Dedifferentiated amniotic fluid mesenchymal stem cell (primary cell): Measurements from ENCODE around the gene MUC4.
"Not testable (repeated sequence)": the region's sequence is repeated elsewhere in the genome, so short reads cannot be mapped to it uniquely, and the experiment has no call there.

ENCODE experiments used
- DNase-seq: peaks from one replicate; pipeline ENCODE4 v3.0.0-alpha.2; 2016; ENCODE audit errors: extremely low spot score

The MUC4 gene

GRCh38 chr3:195784031-195784430, 27.7 kb downstream of the MUC4 start:
- DNase-seq, result not testable (repeated sequence)

DNA sequence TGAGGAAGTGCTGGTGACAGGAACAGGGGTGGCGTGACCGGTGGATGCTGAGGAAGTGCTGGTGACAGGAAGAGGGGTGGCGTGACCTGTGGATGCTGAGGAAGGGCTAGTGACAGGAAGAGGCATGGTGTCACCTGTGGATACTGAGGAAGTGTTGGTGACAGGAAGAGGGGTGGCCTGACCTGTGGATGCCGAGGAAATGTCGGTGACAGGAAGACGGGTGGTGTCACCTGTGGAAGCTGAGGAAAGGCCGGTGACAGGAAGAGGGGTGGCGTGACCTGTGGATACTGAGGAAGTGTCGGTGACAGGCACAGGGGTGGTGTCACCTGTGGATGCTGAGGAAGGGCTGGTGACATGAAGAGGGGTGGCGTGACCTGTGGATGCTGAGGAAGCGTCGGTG, 30.5 kb downstream of the MUC4 start:
- not testable (repeated sequence) for DNase-seq

DNA sequence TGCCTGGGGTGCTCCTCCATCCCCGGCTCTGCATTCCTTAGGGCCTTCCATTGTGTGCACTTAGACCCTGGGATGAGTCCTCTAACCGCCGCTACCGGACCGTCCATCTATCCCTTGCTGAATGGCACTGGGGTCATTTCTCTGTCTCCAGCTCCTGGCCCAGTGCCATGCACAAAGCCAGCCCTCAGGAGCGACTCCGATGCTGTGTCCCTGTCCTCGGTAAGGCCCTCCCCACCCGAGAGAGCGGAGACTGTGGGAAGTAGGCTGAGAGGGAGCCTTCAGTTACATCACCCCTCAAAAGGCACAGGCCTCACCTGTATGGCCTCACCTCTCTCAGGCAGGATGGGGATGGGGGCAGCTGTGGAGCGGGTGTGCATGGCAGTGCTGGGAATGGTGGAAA, 33.8 kb downstream of the MUC4 start:
- no peak for DNase-seq

DNA sequence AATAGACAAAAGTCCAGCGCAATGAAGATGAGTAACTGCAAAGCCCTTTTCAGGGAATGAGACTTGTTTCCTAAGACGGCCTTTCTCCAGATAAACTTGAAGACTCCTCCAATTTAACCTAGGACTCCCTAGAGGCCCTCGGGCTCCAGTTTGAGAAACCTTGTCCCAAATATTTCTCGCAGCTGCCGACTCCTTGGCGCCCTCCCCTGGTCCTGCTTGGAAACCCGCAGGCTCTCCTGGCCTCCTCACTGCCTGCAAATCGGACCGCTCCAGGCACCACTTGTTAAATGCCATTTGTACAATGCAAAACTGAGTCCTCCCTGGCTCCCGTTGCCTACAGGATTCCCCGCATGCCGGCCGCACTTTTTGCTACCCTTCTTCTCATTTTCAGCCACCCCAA, 36.8 kb downstream of the MUC4 start:
- DNase-seq, result peak; percentile 26

DNA sequence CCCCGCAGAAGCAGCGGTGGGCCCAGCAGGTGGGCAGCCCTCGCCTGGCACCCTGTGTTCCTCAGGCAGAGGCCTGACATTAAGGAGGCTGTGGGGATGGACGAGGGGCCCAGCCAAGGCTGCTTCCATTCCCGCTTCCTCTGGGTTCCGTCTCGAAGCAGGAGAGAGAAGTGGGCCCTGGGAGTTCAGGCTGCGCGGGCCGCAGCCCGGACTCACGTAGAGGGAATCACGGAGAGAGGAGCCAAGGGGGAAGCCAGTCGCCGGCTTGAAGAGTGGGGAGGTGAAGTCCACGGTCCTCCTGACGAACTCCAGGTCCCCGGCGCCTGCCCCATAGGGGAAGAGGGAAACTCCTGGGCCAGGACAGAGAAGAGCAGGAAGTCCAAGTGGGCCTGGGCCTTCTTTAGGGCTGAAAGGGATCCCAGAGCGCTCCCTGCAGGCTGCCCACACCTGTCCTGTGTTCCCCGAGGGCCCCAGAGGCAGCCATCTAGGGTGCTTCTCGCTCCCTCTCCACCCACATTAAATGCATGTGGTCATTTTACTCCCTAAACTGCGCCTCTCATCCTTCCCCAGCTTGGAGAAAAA, 37.7 kb downstream of the MUC4 start:
- no peak for DNase-seq

GRCh38 chr3:195771646-195772300, 40.0 kb downstream of the MUC4 start:
- DNase-seq, result no peak

- not testable (repeated sequence) for DNase-seq
Measured at GRCh38 chr3:195770841-195771645, 40.7 kb downstream of the MUC4 start.

DNA sequence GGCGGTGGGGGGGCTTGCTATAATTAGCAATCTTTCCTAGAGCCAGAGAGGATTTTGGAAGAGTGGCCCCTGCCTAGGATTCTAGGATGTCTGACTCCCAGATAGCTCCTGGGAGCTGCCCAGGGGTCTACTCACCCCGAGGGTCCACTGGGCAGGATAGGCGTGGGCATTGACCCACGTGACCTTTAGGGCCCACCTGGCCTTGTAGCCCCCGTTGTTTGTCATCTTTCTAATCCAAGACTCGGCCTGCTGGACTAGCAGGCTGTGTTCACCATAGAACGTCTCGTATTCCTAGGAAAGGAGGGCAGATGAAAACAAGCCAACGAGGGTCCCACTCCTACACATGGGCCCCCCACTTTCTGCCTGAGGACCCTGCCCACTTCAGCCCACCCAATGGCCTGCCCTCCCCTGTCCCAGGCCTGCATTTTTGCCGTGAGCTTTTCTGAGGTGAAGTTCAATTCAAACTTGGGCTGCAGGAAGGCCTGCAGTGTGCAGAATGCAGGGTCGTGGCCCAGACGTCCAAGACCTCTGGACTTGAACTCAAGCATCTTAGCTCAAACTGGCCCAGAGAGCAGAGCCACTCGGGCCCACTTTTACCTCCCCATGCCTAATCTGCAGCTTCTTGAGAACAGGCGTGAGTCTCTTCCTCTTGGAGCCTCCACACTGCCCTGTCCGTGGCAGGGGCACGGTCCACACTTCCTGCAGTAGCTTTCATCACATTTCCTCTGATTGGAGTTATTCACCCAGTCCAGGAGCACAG, 41.5 kb downstream of the MUC4 start:
- DNase-seq, result no peak

DNA sequence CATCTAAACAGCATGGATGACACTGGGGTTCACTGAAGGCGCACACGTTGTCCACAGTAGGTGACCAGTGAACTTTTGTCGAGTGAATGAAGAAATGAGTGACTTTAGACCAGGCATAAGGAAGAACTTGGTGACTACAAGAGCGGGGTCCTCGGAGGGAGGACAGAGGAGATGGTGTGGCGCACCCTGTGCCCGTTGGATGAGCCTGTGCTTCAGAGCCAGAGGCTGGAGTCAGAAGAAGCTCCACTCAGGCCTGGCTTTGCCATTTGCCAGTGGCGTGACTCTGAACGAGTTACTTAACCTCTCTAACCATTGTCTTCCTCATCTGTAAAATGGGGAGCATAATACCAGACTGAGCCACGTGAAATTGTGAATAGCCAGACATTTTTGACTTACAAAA, 42.2 kb downstream of the MUC4 start:
- DNase-seq, result no peak

GRCh38 chr3:195768831-195769303, 42.9 kb downstream of the MUC4 start:
- DNase-seq, result no peak

DNA sequence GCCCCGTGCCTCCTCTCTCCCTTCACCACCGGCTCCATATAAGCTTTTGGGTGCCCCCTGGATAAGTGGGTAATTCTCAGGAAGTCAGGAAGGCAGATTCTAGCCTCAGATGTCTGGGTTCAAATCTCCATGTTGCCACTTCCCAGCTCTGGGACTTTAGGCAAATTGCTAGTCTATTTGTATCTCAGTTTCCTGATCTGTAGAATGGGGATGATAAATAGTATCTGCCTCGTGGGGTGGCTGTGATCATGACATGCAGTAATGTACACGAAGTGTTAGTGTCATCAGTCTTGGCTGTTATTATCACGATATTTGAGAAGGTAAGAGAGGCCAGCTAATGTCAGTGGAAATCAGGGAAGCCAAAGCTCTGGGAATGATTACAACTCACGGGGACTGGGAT, 43.3 kb downstream of the MUC4 start:
- no peak for DNase-seq

DNA sequence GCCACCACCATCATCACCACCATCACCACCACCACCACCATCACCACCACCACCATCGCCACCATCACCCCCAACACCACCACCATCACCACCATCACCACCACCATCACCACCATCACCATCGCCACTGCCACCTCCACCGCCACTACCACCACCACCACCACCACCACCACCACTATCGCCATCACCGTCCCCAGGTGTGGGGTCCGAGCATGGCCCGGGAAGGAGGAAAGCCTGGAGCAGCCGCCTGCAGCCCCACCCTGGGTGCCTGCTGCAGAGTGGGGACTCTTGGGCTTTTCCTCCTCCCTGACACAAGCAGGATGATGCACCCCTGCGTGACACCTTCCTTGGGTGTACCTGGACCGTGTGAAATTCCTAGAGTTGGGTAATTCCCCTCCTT, 43.9 kb downstream of the MUC4 start:
- DNase-seq, result no peak

- no peak for DNase-seq
Measured at GRCh38 chr3:195766671-195767070, 45.1 kb downstream of the MUC4 start.

GRCh38 chr3:195764961-195765706, 46.6 kb downstream of the MUC4 start:
- no peak for DNase-seq

DNA sequence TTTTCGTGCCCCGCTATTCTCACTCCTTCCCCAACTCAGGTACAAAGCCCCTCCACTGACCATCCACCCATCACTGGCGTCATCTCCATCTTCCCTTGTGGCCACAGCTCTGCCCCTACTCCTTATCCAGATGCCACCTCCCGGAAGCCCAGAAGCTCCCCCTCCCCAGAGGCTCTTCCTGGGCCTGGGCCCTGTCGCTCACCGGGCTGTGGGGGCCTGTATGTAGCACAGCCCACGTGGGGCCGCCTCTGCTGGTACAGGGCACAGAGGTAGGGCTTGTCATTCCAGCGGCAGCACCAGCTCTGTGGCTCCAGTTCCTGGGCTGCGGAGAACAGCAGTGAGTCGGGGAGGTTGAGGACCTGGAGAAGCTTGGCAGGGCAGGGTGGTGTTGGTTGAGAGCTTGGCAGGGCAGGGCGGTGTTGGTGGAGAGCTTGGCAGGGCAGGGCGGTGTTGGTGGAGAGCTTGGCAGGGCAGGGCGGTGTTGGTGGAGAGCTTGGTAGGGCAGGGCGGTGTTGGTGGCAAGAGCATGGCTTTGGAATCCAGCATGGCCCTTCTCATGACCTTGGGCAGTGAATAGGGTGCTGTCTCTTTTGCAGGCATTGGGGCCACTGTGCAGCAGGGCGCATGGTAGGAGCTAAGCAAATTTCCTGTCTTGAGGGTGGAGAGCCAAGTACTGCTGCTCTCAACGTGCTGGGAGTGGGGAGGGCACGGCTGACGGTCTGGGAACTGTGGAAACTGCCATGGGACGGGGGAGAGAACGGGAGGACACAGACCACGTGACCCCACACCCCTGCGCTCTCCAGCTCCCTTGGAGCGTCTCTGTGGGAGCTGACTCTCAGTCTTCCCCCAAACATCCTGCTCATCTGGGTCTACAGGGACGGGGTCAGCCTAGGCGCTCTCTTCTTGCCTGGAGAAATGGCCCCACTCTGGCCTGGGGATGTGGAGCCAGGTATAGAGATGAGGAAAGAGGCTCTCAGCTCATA, 47.6 kb downstream of the MUC4 start:
- DNase-seq, result no peak

- no peak for DNase-seq
Measured at GRCh38 chr3:195763076-195763830, 48.5 kb downstream of the MUC4 start.

- no peak for DNase-seq
Measured at GRCh38 chr3:195762611-195763010, 49.1 kb downstream of the MUC4 start.

DNA sequence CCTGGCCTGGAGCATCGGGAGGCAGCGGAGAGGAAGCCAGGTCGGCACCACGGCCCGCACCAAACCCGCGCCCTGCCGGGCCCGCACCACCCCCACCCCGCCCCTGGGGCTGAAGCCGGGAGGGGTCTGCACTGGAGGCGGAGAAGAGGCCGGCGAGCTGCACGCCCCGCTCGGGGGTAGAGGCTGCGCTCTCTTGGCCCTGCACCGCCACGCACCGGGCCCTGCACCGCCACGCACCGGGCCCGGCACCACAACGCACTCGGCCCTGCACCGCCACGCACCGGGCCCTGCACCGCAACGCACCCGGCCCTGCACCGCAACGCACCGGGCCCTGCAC, 49.5 kb downstream of the MUC4 start:
- no peak for DNase-seq

DNA sequence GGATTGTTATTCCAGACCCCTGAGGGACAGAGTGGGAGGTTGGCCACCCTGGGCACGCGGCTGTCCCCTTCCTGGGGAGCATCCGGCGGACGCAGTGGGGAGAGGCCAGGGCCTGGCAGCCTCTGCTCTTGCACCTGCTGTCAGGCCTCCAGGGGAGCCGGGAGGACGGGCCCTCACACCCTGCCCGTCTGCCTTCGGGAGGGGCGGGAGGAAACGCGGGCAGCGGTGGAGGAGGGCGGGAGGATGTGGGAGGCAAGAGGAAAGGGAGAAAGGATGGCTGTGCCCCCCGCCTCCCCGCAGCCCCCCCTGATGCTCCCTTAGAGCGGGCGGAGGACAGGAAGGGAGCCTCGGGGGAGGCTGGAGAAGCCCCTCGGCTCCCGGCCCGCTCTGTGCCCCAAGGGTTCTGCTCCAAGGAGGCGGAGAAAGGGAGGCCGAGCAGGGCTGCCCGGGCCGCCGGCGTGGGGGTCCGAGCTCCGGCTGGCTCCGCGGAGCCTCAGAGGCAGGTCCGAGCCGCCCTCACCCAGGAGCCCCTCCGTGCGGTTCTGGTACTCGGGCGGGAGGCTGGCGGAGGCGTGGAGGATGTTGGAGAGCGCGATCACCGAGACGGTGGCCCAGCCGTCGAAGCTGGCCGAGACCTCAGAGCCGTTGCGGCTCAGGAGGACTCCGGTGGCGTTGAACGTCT, 50.0 kb downstream of the MUC4 start:
- no peak for DNase-seq
